NCI-H146 treated with DMSO at 0.1 percent for 48 hours (cell line): ENCODE data around the gene SPRTN.

Experiments
- DNase-seq: peaks from one replicate; lab custom pipeline; 2025; ENCODE audit not compliant: unreplicated experiment; lab: John Stamatoyannopoulos, UW

Gene SPRTN

DNA sequence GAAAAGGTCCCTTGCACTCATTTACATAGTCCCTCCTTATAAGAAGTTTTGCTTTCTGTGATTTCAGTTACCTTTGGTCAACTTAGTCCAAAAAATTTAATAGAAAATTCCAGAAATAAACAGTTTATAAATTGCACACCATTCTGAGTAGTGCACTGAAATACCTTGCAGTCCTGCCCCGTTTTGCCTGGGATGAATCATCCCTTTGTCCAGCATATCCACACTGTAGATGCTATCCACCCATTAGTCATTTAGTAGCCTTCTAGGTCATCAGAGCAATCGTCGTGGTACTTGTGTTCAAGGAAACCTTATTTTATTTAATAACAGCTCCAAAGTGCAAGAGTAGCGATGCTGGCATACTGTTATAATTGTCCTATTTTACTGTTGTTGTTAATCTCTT, 38.0 kb downstream of the SPRTN start:
- no peak for DNase-seq

DNA sequence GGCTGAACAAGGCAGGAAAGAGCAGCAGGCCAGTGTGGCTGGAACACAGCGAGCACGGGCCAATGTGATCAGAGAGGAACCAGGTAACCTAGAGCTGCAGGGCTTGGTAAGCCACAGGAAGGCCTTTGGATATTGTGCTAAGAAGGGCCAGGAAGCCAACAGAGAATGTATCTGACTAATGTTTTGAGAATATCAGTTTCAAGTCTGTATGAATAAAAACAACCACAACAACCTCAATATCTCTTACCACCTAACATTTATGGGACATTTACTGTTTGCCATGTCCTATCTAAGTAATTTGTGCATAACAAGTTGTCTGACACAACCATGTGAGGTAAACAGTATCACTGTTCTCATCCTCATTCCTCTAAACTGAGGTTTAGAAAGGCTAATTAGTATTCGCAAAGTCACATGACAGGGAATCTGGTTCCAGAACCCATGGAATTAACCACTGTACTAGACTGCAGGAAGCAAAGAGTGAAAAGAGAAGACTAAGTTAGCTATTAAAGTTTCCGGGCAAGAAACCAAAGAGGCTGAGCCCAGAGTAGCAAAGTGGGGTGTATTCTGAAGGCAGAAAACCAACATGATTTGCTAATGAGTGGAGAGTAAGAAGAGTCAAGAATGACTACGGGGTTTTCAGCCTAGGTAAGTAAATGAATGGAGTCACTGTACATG, 38.9 kb downstream of the SPRTN start:
- DNase-seq, result no peak

- no peak for DNase-seq
Observed at GRCh38 chr1:231381729-231382128, 43.6 kb downstream of the SPRTN start.

DNA sequence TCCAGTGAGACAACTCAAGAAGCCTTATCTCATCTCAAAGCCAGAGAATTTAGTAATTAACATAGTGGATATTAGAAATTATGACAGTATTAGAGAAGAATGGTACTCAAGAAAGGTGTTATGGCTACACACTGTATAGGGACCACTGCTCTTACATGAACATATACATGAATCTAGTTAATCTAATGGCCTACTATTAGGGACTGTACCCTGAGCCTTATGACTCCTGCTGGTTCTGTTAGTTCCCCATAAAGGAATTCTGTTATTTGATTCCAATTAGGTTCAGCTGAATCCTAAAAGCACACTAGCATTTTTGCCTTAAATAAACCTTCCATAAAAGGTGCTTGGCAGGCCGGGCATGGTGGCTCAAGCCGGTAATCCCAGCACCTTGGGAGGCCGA, 44.3 kb downstream of the SPRTN start:
- no peak for DNase-seq

- DNase-seq, result no peak
Observed at GRCh38 chr1:231383159-231383860, 45.2 kb downstream of the SPRTN start.

DNA sequence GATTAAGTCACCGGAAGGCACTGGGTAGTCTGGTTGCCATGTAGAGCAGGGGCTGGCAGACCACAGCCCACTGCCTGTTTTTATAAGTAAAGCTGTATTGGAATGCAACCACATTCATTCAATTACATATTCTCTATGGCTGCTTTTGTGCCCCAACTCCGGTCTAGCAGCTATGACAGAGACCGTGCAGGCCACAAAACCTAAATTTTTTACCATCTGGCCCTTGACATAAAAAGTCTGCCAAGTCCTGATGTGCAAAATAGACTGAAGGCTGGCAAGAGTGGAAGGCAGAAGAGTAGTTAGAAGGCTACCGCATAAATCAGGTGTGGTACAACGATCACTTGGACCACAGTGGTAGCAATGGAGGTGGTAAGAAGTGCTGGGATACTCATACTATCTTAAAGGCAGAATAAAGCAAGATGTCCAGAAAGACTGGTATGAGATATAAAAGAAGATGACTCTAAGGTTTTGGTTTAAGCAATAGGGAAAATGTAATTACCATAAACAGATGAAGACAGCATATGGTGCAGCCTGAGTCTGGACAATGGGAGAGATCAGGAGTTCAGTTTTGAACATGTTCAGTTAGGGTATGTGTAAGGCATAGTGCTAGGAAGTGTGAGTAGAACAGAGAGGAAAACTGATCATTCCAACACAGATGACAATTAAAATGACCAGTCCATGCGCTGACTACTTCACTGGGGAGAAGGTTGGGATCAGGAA, 46.8 kb downstream of the SPRTN start:
- no peak for DNase-seq

DNA sequence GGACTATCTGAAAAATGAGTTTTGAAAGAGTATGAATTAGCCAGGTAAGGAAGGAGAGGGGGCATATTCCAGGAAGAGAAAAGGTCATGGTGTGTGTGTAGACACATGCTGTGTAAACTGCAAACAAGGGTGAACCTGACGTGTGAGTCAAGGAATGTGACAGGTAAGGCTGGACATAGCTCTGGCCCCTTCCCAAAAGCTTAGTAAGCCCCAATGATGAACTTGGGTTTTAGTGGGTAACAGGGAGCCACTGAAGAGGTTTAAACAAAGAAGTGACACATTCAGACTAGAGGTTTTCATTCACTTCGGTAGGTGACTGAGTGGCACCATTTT, 47.3 kb downstream of the SPRTN start:
- DNase-seq, result no peak

- DNase-seq, result no peak
Observed at GRCh38 chr1:231386466-231386865, 48.4 kb downstream of the SPRTN start.

- DNase-seq, result no peak
Observed at GRCh38 chr1:231387770-231388669, 49.9 kb downstream of the SPRTN start.

- no peak for DNase-seq
Observed at GRCh38 chr1:231390071-231390470, 52.0 kb downstream of the SPRTN start.

DNA sequence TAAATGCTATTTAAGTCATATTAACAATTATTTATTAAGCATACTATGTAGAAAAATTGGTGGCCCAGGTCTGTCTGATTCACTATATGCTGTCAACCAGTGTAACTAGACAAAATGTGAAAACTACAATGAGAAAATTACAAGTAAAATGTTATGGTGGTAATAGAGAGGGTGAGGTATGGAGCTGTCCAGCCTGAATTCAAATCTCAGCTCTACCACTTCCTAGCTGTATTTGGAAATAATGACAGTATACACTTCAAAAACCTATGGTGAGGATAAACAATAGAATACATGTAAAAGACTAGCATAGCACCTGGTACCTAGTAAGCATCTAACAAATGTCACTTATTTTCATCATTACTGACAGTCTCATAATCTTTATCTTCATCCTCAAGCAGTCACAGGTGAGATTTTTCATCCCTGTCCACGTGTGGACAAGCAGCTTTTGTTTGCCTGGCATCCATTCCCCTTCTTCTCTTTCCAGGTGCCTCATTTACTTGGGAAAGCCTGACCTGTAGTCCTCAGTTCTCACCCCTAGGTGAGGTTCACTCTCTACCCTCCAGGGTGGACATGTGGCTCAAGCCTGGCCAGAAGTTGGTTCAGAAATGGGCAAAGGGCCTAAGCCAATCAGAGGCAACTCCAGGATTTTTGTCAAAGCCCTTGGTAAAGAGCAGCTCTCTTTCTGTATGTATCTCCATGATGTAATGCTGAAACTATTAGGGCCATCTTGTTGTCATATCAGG, 54.5 kb downstream of the SPRTN start:
- no peak for DNase-seq

DNA sequence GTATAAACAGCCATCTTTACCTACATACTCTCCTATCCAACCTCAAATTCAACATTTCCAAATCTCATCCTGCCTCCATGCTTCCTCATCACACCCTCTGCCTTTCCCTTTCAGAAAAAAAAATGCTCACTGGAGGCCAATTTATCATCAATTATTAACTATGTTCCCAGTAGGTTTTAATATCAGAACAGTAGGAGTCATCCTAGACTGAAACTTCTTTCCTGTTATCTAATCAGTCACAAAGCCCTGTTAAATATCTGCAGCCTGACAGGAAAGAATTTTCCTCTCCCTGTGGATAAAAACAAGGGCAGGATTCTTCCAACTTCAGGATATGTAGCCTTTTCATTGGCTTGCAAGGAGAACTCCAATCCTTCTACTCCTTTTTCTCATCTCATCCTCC, 55.6 kb downstream of the SPRTN start:
- DNase-seq, result no peak

- no peak for DNase-seq
Observed at GRCh38 chr1:231395076-231395997, 57.2 kb downstream of the SPRTN start.

- no peak for DNase-seq
Observed at GRCh38 chr1:231395998-231396390, 57.9 kb downstream of the SPRTN start.

GRCh38 chr1:231396643-231397042, 58.5 kb downstream of the SPRTN start:
- no peak for DNase-seq

DNA sequence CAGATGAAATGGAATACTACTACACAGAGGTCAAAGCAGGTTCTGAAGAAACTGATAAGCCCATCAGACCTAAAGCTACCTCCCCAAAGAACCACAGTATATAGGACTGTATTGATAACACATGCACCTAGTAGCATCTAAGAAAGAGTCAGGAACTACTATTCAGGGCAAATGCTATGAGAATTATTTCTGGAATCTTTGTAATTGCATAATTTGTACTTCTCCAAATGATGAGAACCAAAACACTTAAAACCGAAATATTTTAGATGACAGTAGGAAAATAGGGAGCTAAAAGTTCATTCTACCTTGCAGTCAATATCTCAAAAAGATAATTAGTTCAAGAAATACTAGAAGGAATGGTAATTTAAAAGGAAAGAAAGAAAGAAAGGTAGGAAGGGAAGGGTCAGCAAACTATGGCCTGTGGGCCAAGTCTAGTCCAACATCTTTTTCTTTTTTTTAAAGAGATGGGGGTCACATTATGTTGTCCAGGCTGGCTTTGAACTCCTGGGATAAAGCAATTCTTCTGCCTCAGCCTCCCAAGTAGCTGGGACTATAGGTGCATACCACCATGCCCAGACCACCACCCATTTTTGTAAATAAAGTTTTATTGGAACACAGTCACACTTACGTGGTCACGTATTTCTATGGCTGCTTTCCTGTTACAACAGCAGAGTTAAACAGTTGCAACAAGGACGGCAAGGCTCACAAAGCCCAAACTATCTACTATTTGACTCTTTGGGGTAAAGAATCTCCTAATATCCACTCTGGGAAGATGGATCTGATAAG, 60.0 kb downstream of the SPRTN start:
- no peak for DNase-seq

- no peak for DNase-seq
Observed at GRCh38 chr1:231401478-231401877, 63.4 kb downstream of the SPRTN start.

- no peak for DNase-seq
Observed at GRCh38 chr1:231404318-231404717, 66.2 kb downstream of the SPRTN start.
